GM19193 (cell line): ENCODE results near the gene ERGIC3.

ENCODE experiments used
- POLR2A ChIP-seq: IDR thresholded peaks from 4 replicates; pipeline ENCODE4 v1.6.1; 2011; ENCODE audit not compliant: insufficient read depth, insufficient read length; ENCODE audit errors: extremely low read depth

ERGIC3 gene

DNA sequence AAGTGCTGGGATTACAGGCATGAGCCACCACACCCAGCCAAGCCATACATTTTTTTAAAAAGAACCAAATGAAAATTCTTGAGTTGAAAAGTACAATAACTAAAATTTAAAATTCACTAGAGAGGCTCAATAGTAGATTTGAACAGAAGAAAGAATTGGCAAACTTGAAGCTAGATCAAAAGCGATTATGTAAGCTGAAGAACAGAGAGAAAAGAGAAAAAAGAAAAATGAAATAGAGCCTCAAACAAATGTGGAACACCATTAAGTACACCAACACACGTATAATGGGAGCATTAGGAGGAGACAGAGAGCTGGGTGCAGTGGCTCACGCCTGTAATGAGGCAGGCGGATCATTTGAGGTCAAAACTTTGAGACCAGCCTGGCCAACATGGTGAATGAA, 31.0 kb downstream of the ERGIC3 start:
- TF ChIP-seq POLR2A: no peak

DNA sequence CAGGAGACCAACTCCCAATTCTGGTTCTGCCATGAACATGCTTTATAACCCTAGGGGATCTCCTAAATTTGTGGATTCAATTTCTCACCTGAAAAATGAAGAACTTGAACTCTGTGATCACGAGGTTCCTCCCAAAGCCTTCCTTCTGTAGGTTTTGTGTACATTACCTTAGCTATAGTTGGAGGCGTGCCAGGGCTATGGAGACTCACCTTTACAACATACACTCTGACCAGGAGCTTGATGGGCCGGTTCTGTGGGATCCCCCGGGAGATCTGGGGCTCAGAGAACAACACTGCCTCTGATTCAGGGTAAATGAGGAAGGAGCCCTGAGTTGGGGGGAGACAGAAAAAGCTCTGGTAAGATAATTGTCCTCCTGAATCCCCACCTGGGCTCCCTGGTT, 34.1 kb downstream of the ERGIC3 start:
- no peak for TF ChIP-seq POLR2A

DNA sequence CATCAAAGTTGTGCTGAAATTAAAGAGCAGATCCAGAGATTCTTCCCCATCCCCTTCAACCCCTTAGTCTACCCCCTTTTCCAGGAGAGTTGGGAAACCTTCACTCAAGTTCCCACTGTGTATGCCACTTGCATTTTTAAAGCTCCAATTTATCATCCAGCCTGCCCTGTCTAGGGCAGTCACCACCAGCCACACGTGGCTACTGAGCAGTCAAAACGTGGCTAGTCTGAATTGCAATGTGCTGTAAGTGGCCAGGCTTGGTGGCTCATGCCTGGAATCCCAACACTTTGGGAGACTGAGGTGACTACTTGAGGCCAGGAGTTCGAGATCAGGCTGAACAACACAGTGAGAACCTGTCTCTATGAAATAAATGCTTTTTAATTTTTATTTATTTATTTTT, 34.9 kb downstream of the ERGIC3 start:
- no peak for TF ChIP-seq POLR2A

DNA sequence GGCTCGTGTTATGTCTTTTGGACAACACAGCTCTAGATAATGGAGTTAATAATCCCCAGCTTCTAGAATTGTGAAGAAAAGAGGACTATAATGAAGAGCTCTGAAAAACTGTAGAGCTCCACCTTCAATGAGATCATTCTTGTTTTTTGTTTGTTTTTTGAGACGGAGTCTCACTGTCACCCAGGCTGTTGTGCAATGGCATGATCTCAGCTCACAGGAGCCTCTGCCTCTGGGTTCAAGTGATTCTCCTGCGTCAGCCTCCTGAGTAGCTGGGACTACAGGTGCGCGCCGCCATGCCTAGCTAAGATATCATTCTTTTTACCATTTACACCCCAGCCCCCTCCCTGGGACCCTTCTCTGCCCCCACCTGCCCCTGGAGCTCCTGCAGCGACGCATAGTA, 36.6 kb downstream of the ERGIC3 start:
- no peak for TF ChIP-seq POLR2A

DNA sequence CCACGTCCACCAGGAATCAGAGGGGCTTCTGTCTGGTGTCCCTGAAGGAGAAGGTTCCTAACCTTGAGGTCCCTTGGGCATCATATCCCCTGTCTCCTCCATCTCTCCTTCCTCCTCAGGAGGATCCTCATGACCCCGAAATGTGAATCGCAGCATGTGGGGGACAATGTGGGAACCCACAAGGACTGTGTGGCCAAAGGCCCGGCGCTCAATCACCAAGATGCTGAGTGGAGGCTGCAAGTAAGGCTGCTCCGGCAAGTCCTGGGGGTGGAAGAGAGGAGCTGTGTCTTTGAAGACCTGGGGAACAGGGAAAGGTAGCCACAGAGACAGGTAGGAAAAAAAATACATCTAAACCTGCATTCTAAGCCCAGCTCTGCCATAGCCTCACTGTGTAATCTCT, 37.3 kb downstream of the ERGIC3 start:
- no peak for TF ChIP-seq POLR2A

DNA sequence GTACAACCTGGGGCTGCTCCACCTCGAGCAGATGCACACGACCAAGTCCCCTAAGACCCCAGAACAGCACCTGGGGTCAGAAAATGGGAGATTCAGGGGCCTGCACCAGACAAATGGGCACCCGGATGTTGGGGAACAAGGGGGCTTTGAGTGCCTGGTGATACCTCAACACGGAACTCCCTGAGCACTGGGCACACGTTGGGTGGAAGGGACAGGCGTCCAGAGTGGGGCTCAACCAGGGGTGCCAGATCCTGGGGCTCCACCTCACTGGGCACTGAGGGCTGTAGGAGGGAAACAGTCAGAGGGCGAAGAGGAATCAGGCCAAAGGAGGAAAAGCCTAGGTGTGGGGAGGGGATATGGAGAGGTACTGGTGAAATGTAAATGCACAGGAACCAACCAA, 40.3 kb downstream of the ERGIC3 start:
- no peak for TF ChIP-seq POLR2A

DNA sequence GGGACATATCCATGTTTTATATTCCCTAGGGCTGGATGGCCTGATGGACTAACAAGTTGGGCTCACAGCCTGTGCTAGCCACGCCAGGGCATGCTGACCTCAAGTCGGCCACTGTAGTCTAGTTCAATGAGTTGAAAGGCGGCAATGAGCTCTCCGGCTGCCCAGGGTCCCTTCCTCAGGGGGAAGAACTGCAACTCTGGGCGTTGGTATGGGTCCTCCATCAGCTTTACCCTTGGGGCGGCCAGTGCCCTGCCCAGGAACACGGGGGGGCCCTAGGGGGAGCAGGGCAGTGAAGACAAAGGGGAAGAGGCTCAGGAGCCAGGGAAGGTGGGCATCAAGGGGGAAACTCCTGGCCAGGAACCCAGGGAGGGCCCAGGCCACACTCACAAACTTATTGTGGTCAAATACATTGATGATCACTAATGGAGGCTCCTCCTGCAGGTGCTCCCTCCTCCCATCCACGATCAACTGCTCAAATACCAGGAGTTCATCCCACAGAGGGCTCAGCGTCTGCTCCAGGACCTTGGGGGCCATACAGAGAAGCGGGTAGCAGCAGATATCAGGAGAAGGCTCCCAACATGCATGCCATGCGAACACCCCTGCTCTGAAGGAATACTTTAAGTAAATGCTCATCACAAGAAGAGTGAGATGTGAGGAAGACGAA, 41.0 kb downstream of the ERGIC3 start:
- no peak for TF ChIP-seq POLR2A

DNA sequence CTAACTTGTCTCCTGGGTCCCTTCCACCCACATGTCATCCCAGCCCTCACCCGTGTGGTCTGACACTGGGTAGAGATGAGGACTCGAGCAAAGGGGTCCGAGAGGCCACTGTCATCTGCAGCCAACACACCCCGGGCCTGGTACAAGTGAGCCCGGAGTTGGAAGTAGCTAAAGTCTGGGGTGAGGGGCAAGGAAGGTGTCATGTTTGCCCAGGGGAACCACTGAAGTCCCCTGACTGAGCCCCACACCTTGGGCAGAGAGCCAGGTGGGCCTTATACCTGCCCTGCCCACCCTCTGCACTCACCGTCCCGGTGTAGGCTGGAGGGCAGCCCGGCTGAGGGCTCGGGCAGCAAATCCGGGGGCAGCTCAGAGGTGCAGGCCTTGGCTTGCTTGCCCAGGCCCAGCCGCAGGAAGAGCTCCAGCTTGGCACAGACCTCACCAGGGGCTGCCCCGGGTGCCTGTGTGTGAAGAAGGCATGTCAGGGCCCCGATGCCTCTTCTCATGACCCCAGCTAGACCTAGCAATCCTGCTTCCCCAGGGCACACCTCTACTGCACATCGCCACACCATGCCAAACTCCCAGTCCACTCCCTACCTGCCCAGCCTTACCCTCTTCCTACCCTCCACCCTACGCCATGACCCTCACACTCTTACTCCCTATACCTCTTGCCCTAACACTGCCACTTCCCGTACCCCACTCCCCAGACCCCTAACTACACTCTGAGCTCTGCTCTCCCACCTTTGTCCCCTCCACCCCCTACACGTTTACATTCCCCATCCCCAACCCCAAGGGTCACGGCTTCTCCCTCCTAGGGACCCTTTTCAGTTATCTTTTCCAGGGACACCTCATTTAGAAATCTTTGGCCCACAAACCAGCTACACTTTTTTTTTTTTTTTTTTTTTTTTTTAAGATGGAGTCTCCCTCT, 42.0 kb downstream of the ERGIC3 start:
- no peak for TF ChIP-seq POLR2A

DNA sequence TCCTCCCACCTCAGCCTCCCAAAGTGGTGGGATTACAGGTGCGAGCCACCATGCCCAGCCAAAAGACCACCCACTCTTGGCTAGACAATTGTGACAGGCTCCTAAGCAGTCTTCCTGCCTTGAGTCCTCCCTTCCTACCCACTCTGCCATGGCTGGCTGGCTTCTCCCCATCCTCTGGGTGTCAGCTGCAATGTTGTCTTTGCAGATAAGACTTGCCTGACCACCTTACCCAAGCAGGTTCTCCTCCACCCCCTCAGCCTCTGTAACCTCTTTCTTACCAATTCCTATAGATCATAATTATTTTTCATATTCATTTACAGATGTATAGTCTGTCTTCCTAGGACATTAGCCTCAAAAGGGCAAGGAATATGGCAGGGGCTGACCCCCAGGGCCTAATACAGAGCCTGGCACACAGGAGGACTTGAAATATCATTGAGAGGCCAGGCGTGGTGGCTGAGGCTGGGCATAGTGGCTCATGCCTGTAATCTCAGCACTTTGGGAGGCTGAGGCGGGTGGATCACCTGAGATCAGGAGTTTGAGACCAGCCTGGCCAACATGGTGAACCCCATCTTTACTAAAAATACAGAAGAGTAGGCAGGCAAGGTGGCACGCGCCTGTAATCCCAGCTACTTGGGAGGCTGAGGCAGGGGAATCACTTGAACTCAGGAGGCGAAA, 45.0 kb downstream of the ERGIC3 start:
- no peak for TF ChIP-seq POLR2A

DNA sequence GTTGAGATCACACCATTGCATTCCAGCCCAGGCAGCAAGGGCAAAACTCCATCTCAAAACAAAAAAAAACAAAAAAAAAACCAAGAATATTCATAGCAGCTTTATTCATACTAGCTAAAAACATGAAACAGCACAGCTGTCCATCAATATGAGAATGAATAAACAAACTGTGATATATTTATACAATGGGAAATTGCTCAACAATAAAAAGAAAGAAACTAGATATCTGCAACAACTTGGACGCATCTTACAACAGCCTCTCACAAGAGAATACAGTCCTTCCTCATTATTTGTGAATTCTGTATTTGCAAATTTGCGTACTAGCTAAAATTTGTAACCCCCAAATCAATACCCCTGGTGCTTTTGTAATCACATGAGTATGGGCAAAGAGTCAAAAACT, 45.6 kb downstream of the ERGIC3 start:
- TF ChIP-seq POLR2A: no peak

DNA sequence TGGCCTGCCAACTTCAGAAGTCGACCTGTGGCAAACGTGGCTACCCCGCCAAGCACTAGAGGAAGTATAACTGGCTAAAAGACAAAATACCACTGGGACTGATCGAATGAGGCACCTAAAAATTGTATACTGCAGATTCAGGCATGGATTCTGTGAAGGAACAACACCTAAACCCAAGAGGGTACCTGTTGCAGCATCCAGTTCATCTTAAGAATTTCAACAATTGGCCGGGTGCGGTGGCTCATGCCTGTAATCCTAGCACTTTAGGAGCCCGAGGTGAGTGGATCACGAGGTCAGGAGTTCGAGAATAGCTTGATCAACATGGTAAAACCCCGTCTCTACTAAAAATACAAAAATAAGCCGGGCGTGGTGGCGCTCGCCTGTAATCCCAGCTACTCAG, 46.5 kb downstream of the ERGIC3 start:
- TF ChIP-seq POLR2A: no peak

DNA sequence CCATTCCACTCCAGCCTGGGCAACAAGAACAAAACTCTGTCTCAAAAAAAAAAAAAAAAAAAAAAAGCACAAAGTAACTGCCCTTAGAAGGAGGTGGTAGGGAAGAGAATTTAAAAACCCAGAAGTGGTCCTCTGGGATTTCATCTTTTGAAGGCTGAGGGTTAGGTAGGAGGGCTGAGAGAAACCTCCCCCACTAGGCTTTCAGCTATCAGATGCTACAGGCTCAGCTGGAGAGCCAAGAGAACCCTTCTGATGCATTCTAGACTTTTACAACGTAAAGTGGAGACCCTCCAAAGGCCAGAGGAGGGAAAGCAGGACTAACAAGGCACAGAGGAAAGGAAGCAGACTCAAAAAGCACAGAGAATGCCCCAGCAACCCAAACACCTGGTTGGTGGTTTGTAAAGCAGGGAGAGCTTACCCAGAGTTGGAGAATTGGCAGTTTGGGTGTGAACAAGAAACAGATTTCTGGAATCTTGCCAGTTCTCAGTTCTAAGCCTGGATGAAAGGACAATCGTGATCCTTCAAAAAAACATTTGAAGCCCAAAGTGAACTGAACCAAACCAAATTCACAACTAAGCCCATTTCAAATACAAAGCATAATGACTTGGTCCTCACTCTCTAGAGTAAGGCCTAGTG, 50.6 kb downstream of the ERGIC3 start:
- TF ChIP-seq POLR2A: no peak

DNA sequence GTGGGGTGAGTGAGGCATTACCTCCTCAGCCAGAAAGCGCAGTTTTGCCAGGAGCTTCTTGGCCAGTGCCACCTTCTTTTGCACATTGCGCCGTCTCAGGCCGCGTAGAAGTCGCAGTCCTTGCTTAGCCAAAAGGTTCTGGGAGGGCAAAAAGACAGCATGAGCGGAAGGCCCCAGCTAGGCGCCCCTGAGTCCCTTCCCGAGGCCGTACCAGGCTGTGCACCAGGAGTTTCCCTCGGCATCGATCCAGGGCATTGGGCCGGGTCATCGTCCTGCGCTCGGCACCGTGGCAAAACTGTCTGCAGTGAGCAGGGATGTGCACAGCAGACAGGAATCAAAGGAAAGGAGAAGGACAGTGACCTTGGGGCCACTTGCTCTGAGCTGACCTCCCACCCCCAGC, 53.6 kb downstream of the ERGIC3 start:
- TF ChIP-seq POLR2A: no peak

DNA sequence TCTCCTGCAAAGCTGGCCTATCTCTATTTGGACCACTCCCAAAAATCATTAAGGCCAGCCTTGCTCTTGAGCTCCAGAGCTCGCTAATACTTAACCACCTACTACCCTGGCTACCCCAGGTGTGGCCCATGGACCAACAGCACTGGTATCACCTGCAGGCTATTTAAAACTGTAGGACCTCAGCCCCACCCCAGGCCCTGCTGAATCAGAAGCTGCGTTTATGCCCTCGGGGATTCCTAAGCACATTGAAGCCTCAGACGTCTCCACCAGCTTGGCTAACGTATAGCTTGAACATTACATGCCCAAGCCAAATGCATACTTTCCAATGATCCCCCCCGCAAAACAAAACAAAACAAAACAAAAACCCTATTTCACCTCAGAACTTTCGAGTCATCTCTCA, 54.0 kb downstream of the ERGIC3 start:
- TF ChIP-seq POLR2A: no peak

DNA sequence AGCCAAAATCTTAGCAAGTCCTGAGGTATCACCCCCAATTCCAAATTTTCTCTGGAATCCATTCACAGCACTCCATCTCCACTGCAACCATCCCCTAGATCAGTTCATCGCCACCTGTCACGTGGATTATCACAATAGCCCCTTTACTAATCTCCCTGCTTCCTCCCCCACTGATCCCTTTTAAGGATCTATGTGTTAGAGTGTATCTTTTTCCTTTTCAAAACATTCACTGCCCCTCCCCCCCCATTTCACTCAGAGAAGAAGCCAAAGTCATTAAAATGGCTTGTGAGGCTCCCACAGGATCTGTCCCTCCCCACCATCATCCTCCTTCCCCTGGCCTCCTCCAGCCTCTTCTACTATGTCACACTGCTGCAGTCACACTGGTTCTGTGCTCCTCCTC, 55.3 kb downstream of the ERGIC3 start:
- no peak for TF ChIP-seq POLR2A
